HK-2 (cell line): ENCODE results near the gene LAPTM4A.
"Not testable (repeated sequence)": the region's sequence is repeated elsewhere in the genome, so short reads cannot be mapped to it uniquely, and the experiment has no call there.

Experiments used
- DNase-seq: peaks from one replicate; pipeline ENCODE4 v3.0.0-alpha.2; 2018; ENCODE audit not compliant: unreplicated experiment

Gene LAPTM4A

DNA sequence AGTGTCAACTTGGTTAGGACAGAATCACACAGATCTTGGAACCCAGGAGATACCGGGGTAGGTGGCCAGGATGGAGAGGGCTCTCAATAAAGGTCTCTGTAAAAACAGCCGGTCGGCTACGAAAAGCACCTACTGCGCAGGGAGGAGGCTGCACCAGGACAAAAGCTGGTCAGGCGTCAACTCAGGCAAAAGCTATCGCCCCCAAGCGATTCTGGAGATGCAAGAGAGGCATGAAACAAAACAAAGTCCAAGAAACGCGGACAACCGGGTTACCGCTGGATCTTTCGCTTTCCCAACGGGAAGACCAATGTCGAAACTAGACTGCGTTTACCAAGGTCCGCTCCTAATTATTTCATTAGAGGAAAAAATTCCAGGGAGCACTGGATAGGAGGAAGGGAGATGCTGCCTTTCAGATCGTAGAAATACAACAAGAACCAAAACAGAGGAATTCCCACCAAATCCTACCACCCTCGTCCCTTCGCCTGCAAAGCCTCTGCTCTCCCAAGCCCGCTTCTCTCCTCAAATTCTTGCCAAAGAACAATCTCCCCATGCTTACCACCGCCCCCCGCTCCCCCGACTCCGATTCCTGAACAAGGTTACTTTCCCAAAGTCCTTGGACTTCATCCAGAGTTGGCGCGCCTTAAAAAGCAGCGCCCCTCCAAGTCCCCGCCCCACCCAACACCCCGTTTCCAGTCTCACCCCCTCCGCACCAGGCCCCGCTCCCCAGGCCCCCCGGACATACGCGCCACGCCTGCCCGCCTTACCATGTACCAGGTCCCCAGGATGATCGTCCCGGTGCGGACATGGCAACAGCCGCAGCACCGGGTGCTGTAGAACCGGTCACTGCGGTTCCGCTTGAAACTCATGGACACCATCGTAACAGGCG lies 539 bp downstream of the LAPTM4A start:
- DNase-seq, result peak; percentile 33

- peak; percentile 10 for DNase-seq
Measured at GRCh38 chr2:20050104-20050645, 1.3 kb downstream of the LAPTM4A start.

DNA sequence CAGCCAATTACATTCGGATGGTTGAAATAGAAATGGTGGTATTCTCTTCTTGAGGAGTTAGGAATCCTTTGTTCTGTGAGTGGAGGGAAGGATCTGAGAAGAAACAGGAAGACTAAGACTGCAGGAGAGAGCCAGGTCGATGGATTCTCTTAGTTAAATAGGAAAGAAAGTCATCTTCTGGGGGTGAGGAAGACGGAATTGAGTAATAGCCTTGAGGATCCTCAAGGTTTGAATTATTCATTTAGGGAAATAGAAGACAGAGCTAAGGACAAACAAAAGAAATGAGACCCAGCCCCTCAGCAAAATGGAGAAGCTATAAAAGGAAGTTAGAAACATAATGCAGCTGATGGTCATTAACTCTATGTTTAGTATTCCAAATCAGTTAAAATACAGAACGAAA lies 1.8 kb downstream of the LAPTM4A start:
- no peak for DNase-seq

- DNase-seq, result no peak
Measured at GRCh38 chr2:20048488-20049448, 2.7 kb downstream of the LAPTM4A start.

DNA sequence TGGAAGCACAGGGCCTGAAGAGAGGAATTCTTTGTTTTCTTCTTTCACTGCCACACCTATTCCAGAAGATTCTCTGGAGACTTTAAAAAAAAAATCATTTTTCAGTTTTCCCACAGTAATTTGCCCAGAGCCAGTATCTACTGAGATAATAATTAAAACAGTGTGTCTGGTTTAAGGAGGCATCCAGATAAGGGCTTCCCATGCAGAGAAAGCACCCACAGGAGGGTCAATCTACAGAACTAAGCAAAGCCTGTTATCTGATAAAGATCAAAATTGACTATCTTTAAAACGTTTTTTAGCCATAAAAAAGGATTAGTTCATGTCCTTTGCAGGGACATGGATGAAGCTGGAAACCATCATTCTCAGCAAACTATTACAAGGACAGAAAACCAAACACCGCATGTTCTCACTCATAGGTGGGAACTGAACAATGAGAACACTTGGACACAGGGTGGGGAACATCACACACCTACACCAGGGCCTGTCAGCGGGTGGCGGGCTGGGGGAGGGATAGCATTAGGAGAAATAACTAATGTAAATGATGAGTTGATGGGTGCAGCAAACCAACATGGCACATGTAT lies 5.6 kb downstream of the LAPTM4A start:
- not testable (repeated sequence) for DNase-seq

DNA sequence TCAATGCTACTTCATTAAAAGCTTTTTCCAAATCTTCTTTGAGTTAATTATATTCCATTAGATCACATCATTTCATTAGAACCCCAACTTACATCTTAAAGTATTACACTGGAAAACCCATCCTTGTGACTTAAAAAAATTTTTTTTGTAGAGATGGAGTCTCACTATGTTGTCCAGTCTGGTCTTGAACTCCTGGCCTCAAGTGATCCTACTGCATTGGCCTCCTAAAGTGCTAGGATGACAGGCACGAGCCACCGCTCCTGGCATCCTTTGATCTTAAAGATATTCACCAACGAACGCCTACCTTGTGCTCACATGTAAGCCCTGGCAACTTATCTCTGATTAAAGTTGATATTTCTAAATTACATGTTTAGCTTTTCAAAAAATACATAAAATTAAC lies 6.7 kb downstream of the LAPTM4A start:
- no peak for DNase-seq

DNA sequence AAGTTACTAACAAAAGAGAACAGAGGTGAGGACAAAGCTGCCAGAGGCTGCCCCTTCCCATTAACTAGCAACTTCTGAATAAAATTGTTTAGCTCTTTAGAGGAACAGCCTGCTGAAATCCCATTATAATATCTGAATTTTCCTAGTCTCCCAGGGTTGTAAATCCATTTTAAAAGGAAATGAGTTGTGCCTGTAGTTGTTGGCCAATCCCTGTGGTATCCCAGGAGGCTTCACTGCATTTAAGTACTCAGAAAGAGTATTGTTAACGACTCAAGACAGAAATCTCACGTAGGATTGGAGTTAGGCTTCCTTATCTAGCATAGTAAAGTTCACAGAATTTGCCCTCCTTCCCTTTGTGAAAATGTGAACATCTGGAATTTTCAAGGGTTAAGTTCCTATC lies 8.9 kb downstream of the LAPTM4A start:
- no peak for DNase-seq

- DNase-seq, result no peak
Measured at GRCh38 chr2:20040489-20041172, 10.8 kb downstream of the LAPTM4A start.

- DNase-seq, result no peak
Measured at GRCh38 chr2:20037660-20038059, 13.8 kb downstream of the LAPTM4A start.

GRCh38 chr2:20035955-20036666 lies 15.3 kb downstream of the LAPTM4A start:
- DNase-seq, result peak; percentile 16

DNA sequence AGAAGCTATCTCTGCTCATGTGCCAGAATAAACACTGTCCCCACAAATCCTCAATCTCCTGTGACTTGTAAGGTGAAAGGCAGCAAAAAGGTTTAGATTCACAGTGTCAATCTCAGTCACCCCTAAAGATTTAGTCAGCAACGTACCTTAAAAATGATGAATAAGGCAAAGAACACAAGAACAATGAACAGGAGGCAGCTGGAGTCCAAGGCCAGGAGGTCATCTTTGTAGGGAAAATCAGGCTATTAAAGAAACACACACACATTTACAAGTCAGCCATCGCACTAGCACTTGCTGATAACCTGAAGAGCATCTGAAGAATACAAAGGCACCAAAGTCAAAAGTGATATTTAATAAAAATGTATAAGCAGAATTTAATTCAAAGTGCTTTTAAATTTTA lies 16.6 kb downstream of the LAPTM4A start:
- DNase-seq, result no peak

- no peak for DNase-seq
Measured at GRCh38 chr2:20034218-20034617, 17.2 kb downstream of the LAPTM4A start.

GRCh38 chr2:20033322-20033721 lies 18.1 kb downstream of the LAPTM4A start:
- DNase-seq, result no peak

DNA sequence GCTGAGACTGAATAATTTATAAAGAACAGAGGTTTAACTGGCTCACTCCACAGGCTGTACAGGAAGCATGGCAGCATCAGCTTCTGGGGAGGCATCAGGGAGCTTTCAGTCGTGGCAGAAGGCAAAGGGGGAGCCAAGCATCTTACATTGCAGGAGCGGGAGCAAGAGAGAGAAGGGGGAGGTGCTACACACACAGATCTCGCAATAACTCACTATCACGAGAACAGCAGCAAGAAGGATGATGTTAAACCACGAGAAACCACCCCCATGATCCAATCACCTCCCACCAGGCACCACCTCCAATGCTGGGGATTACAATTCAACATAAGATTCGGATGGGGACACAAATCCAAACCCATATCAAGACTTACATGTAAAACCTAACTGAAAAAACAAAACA lies 21.2 kb downstream of the LAPTM4A start:
- DNase-seq, result no peak

GRCh38 chr2:20027705-20028434 lies 23.6 kb downstream of the LAPTM4A start:
- DNase-seq, result no peak

DNA sequence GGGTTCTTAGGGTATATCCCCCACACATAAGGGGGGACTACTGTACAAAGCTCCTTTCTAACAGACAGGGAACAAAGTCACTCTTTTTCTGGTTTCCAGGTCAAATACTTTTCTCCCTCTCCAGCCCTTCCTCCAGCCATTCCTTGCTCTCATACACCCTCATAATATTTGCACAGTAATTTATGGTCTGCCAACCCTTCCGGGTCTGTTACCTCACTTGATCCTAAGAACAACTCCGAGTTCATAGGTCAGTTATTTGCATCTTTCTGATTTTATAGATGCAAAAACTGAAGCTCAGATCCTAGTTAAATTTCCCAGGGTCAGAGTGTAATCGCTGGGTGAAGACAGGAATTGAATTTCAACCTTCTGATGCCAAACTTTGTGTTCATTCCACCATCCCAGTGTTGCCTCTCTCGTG lies 24.2 kb downstream of the LAPTM4A start:
- no peak for DNase-seq

GRCh38 chr2:20025065-20025786 lies 26.2 kb downstream of the LAPTM4A start:
- no peak for DNase-seq

GRCh38 chr2:20023688-20024087 lies 27.7 kb downstream of the LAPTM4A start:
- no peak for DNase-seq

- DNase-seq, result no peak
Measured at GRCh38 chr2:20021405-20022009, 29.9 kb downstream of the LAPTM4A start.
